ENCODE data around the gene NCAM2. TPM values are rescaled to one million over a fixed set of nuclear protein-coding genes. Genes with fewer than 3 reads are reported as not detected.

NCAM2 gene
- polyA plus RNA-seq, 3 donors: not detected

DNA sequence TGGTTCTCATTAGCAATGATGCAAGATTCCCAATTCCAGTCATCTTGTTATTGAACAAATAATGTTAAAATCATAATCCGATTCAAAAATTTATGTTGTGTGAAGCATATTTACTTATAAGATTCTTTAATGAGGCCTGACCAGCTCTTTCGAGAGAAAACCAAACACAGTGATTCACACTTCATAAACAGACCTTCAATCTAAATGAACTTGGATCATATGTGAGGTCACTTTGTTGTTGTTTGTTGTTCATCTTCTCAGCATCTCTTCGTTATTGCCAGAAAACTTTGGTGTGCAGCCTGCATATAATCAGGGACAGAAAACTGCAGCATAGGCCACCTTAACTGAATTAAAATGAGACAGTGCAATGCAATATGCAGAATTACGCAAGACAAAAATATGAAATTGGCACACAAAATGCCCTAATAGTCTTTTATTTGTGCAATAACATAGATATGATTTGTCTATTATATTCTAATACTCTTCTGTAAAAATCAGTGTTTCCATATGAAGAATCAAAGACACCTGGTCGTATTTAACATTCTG is 30.1 kb downstream of the NCAM2 start:
- Mint-ChIP-seq H3K27me3 (ENCODE audit: low read depth in 3 of 3) (peaks cover 0 to 2% (median 0%) of the 10 kb centered on the region in 3 donors), H3K36me3 (no peaks in the 10 kb centered on the region), H3K4me1 (peaks cover 31% of the 10 kb centered on the region), H3K9me3 (peaks cover 0 to 10% (median 3%) of the 10 kb centered on the region in 7 donors), H3K27ac (no peak overlapping the region), H3K4me3 (no peak overlapping the region)
- Histone ChIP-seq H3K4me2 (replicated peaks; ENCODE audit: extremely low read depth, low read length, poor library complexity, severe bottlenecking) (peak overlapping the region; percentile 27), H3K36me3 (replicated peaks in 1 of 2; ENCODE audit: control insufficient read depth in 1 of 2, insufficient read depth in 2 of 2, low read length in 2 of 2) (no peaks in the 10 kb centered on the region), H2AFZ (ENCODE audit: insufficient read depth, low read depth, low read length, poor library complexity, severe bottlenecking) (no peak overlapping the region), H3K27ac (ENCODE audit: low read depth in 1 of 2, low read length in 2 of 2) (no peak overlapping the region), H3K4me3 (replicated peaks in 1 of 3; ENCODE audit: low read depth in 2 of 3, low read length in 3 of 3) (no peak overlapping the region), H3K4me1 (ENCODE audit: control insufficient read depth in 1 of 2, insufficient read depth in 2 of 2, low read length in 2 of 2) (peaks cover 18 to 24% of the 10 kb centered on the region in 2 donors), H3K9me3 (replicated peaks in 1 of 2; ENCODE audit: control insufficient read depth in 1 of 2, insufficient read depth in 1 of 2, low read length in 2 of 2) (no peaks in the 10 kb centered on the region), H3K79me2 (ENCODE audit: insufficient read depth, low read length) (no peaks in the 10 kb centered on the region), H3K9ac (ENCODE audit: insufficient read depth, low read length, poor library complexity, severe bottlenecking) (peak overlapping the region; percentile 8), H3K27me3 (ENCODE audit: control insufficient read depth in 2 of 2, insufficient read depth in 2 of 2, low read length in 2 of 2) (no peaks in the 10 kb centered on the region), H4K20me1 (ENCODE audit: insufficient read depth, low read length) (no peaks in the 10 kb centered on the region)
- TF ChIP-seq, protein P1, sequence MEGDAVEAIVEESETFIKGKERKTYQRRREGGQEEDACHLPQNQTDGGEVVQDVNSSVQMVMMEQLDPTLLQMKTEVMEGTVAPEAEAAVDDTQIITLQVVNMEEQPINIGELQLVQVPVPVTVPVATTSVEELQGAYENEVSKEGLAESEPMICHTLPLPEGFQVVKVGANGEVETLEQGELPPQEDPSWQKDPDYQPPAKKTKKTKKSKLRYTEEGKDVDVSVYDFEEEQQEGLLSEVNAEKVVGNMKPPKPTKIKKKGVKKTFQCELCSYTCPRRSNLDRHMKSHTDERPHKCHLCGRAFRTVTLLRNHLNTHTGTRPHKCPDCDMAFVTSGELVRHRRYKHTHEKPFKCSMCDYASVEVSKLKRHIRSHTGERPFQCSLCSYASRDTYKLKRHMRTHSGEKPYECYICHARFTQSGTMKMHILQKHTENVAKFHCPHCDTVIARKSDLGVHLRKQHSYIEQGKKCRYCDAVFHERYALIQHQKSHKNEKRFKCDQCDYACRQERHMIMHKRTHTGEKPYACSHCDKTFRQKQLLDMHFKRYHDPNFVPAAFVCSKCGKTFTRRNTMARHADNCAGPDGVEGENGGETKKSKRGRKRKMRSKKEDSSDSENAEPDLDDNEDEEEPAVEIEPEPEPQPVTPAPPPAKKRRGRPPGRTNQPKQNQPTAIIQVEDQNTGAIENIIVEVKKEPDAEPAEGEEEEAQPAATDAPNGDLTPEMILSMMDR (IDR thresholded peaks at IDR 0.05): no peak
- intact Hi-C loops (cut with micrococcal nuclease): no loop called here
- WGBS (ENCODE audit: insufficient coverage): no CpG with 5 or more reads among the region's 5 CpGs
- DNase-seq: no peak

GRCh38 chr21:21029164-21029563 is 31.0 kb downstream of the NCAM2 start:
- Histone ChIP-seq H2AFZ (ENCODE audit: insufficient read depth, low read depth, low read length, poor library complexity, severe bottlenecking) (no peak overlapping the region), H3K27me3 (ENCODE audit: control insufficient read depth in 2 of 2, insufficient read depth in 2 of 2, low read length in 2 of 2) (no peaks in the 10 kb centered on the region), H3K36me3 (replicated peaks in 1 of 2; ENCODE audit: control insufficient read depth in 1 of 2, insufficient read depth in 2 of 2, low read length in 2 of 2) (no peaks in the 10 kb centered on the region), H3K27ac (ENCODE audit: low read depth in 1 of 2, low read length in 2 of 2) (no peak overlapping the region), H3K9me3 (replicated peaks in 1 of 2; ENCODE audit: control insufficient read depth in 1 of 2, insufficient read depth in 1 of 2, low read length in 2 of 2) (no peaks in the 10 kb centered on the region), H3K9ac (ENCODE audit: insufficient read depth, low read length, poor library complexity, severe bottlenecking) (no peak overlapping the region), H3K79me2 (ENCODE audit: insufficient read depth, low read length) (no peaks in the 10 kb centered on the region), H3K4me3 (replicated peaks in 1 of 3; ENCODE audit: low read depth in 2 of 3, low read length in 3 of 3) (no peak overlapping the region), H3K4me2 (replicated peaks; ENCODE audit: extremely low read depth, low read length, poor library complexity, severe bottlenecking) (no peak overlapping the region), H3K4me1 (ENCODE audit: control insufficient read depth in 1 of 2, insufficient read depth in 2 of 2, low read length in 2 of 2) (peaks cover 26 to 32% of the 10 kb centered on the region in 2 donors), H4K20me1 (ENCODE audit: insufficient read depth, low read length) (no peaks in the 10 kb centered on the region)
- Mint-ChIP-seq H3K4me3 (peak overlapping the region in 1 of 2 donors; percentile 26), H3K9me3 (peaks cover 0 to 11% (median 3%) of the 10 kb centered on the region in 7 donors), H3K27me3 (ENCODE audit: low read depth in 3 of 3) (peaks cover 0 to 2% (median 0%) of the 10 kb centered on the region in 3 donors), H3K27ac (peak overlapping the region in 1 of 7 donors; percentile 8), H3K4me1 (peaks cover 39% of the 10 kb centered on the region), H3K36me3 (no peaks in the 10 kb centered on the region)
- TF ChIP-seq, protein P1 (IDR thresholded peaks at IDR 0.05): no peak
- DNase-seq: no peak
- intact Hi-C loops (cut with micrococcal nuclease): no loop called here
- WGBS (ENCODE audit: insufficient coverage): no CpG with 5 or more reads among the region's 2 CpGs

Measured in CD14-positive monocyte (primary cell).